Astrocyte of the hippocampus (primary cell): Measurements from ENCODE around the gene TRPV3.
A peak's percentile ranks its signal among the peaks of the same experiment; 100 is the strongest.
"Not testable (repeated sequence)": the region's sequence is repeated elsewhere in the genome, so short reads cannot be mapped to it uniquely, and the experiment has no call there.

Experiments used
- DNase-seq: peaks from one replicate; pipeline ENCODE4 v3.0.0; 2011; ENCODE audit warnings: low read depth, low spot score

The TRPV3 gene

DNA sequence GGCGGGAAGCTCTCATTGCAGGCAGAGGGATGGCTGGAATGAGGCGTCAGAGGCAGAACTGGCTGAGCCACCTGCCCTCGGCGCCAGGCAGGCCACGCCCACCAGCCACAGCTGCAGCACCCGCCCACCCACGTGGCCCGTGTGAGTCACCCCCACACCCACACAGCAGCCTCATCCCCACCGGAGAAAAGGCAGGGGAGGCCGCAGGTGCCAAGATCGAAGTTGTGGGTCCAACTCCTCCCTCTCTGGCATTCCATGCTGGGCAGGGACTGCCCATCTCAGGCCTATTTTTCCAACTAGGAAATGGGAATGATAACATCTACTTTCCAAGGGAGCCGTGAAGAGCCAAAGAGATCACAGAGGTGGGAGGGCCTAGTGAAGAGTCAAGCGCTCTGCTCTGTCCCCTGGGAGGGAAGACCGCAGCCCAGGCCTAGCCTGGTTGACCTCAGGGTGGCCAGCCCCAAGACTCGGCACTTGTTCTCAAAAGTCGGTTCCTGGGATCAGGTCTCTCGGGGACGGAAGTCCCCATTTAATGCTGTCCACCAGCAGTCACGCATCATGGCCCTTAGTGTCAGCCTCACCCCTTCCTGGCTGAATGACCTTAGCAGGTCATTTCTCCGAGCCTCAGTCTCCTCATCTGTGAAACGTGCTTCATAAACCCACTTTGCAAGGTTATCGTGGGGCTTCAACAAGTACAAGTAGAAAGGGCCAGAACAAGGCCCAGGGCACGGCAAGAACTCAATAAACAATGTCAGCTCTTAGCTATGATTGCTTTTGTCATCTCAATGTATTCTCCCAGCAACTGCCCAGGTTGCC is at the start of gene TRPV3:
Gene TRPV3 (minus strand): TSS at position 45 of the 816 bp plus-strand sequence. CDS start 2,962 bp downstream, outside the sequence.
- DNase-seq = peak; percentile 28

GRCh38 chr17:3603870-3604259 is 46.3 kb upstream of the TRPV3 start:
- no peak for DNase-seq

- peak; percentile 29 for DNase-seq
Observed at GRCh38 chr17:3603119-3603869, 45.7 kb upstream of the TRPV3 start.

- DNase-seq = no peak
Observed at GRCh38 chr17:3602499-3602898, 44.9 kb upstream of the TRPV3 start.

DNA sequence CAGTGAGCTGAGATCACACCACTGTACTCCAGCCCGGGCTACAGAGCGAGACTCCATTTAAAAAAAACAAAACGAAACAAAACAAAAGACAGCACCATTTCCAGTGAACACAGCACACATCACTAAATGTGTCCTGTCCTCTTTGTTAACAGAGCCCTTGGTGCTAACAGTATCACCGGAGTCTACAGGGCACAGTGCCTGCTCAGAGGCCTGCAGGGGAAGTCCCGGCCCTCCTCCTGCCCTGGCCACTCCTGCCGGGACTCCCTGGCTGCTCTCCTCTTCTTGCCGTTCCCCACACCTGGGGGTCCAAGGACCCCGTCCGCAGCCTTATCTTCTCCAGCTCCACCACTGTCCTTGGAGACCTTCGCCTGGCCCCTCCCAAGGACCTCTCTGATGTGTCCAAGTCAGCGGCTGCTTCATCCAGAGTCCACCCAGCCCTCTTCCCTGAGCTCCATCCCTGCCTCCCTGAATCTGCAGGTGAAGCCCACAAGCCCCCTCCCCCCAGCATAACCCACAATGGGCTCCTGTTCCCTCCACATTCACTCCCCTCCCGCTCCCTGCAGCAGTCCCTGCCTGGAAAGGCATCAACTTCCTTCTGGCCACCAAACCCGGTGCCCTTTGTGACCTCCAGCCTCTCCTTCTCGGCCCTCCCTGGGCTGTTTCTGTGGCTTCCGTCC is 43.1 kb upstream of the TRPV3 start:
- DNase-seq = no peak

GRCh38 chr17:3598078-3598477 is 40.5 kb upstream of the TRPV3 start:
- no peak for DNase-seq

- DNase-seq = no peak
Observed at GRCh38 chr17:3596804-3597464, 39.3 kb upstream of the TRPV3 start.

GRCh38 chr17:3594976-3595375 is 37.4 kb upstream of the TRPV3 start:
- peak; percentile 55 for DNase-seq

- DNase-seq = peak; percentile 91
Observed at GRCh38 chr17:3594051-3594800, 36.6 kb upstream of the TRPV3 start.

- DNase-seq = no peak
Observed at GRCh38 chr17:3593384-3593783, 35.8 kb upstream of the TRPV3 start.

DNA sequence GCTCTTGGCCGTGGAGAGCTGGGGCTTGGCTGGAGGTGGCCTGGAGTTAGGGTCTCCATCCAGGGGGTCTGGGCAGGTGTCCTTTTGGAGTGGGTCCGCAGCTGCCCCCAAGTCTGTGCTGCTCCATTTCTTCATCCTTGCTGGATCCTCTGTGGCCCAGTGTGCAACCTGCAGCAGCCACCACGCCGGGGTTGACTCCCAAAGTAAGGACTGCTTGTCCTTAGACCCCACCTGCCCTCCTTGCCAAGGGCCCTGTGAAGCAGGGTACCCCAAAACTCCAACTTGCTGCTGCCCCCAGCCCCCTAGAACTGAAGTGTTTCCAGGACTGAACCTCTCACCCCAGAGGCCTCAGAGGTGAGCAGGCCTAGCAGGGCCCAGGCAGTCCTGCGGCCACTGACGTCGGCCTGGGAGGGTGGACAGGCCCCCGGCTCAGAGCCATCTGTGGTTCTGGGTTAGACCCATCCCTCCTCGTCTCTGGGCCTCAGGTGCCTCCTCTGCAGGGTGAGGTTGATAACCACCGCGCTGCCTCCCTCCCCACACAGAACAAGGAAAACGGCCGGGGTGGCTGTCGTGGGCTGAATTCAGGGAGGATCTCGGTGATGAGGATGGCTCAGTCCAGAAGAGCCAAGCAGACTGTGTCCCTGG is 34.7 kb upstream of the TRPV3 start:
- no peak for DNase-seq

DNA sequence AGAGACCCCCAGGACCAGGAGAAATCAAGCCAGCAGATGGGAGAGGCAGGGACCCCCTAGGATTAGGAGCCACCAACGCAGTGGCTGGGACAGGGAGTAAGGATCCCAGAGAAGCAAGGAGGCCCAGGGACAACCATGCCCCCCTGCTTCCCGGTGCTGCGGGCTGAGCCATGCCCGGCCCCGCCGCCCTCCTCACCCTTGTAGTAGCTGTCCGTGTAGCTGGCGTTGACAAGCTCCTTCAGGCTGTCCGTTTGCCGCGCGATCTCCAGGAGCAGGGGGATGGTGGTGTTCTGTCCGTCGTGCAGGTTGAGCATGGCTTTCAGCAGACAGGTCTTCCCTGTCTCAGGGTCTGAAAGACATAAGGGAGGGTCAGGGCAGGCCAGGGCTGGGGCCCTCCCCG is 33.2 kb upstream of the TRPV3 start:
- DNase-seq = no peak

DNA sequence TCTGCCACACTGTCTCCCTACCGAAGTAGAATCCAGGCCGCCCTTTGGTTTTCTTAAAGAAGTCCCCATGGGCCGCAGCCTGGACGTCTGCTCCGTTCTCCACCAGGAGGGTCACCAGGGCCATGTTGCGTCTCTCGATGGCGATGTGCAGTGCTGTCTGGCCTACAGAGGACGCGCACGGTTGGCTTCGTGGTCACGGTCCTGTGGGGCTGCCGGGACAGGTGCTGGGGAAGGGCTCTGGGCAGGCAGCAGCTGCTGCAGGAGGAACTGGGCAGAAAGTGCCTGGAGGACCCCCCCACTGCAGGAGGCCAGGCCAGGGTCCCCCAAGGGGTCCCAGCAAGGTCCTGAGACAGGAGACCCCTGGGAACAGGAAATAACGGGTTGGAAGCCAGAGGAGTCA is 32.6 kb upstream of the TRPV3 start:
- DNase-seq = no peak

- no peak for DNase-seq
Observed at GRCh38 chr17:3589784-3590183, 32.2 kb upstream of the TRPV3 start.

DNA sequence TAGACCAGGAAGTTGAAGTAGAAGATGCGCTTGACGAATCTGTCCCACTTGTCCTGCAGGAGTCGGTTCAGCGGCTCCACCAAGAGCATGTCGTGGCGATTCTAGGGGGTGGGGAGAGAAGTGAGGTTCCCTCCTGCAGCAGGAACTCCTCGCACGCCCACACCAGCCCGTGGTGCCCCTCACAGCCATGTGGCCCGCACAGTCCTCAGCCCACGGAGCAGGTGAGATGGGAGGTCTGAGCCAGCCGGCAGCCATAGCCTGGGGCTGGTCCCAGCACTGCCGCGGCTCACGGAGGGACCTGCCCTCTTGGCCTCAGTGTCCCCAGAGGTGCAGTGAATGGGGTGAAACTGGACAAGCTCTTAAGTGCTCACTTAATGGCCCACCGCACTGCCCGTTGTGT is 28.2 kb upstream of the TRPV3 start:
- no peak for DNase-seq

GRCh38 chr17:3583456-3583855 is 25.8 kb upstream of the TRPV3 start:
- DNase-seq = no peak

DNA sequence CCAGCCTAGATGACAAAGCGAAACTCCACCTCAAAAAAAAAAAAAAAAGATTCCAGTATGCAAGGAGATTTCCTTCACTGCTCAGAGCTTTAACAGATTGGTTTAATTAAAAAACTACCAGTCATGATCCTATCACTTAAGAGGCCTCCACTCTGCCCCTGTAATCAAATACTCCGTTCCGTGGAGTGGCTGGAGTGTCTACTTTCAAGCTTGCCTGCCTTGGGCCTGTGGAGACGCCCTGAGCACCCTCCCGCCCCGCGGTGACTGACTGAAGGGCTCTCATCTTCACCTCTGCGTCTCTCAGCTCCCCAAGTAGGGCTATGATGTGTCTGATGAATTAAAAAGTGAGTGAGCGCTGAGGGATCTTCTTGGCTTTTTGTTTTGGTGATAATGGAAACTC is 25.3 kb upstream of the TRPV3 start:
- no peak for DNase-seq

- not testable (repeated sequence) for DNase-seq
Observed at GRCh38 chr17:3578667-3579066, 21.1 kb upstream of the TRPV3 start.

DNA sequence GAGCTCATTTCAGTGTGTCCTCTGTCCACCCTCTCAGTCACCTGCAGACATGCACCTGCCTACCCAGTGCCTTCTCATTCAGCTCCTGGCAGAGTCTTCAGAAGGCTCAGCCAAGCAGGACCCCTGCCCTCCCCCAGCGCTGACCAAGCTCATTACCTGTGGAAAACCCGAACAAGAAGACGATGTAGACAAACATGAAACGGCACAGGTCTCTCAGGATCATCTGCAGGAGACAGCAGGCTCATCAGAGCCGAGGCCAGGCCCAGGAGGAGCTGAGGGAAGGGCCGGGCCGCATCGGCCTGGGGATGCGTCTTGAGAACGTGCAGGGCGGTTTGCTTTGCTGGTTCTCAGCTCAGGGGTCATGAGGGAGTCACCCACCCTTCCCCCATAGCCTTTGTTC is 19.4 kb upstream of the TRPV3 start:
- DNase-seq = no peak

DNA sequence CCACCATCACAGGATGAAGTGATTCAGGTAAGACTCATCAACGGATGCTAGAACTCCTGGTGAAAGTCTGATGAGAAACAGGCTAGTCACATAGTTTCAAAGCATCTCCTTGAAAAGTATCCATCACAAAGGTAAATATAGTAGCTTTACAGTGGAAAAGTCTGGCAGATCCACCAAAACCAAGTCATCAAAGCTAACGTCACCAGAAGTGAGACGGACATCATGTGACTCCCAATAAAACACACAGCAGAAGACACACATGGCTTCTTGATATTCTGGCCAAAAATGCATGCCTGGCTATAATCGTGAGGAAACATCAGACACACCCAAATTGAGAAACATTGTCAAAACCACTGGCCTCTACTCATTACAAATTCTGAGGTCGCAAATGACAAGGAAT is 17.9 kb upstream of the TRPV3 start:
- no peak for DNase-seq

- no peak for DNase-seq
Observed at GRCh38 chr17:3574231-3574630, 16.6 kb upstream of the TRPV3 start.
